IPS-18a (cell line): ENCODE data around the gene MAFG.

Experiments
- H3K27ac ChIP-seq: one replicate; pipeline ENCODE4 v1.5.1; 2013; ENCODE audit warnings: low read length
- H3K27me3 ChIP-seq: one replicate; pipeline ENCODE4 v1.6.1; 2013; ENCODE audit warnings: mild to moderate bottlenecking, low read length; ENCODE audit not compliant: control insufficient read depth, insufficient read depth
- H3K36me3 ChIP-seq: one replicate; pipeline ENCODE4 v1.6.1; 2013; ENCODE audit warnings: low read depth, low read length; ENCODE audit not compliant: control insufficient read depth
- H3K4me1 ChIP-seq: one replicate; pipeline ENCODE4 v1.6.1; 2013; ENCODE audit warnings: low read depth, low read length; ENCODE audit not compliant: control insufficient read depth
- H3K4me3 ChIP-seq: one replicate; pipeline ENCODE4 v1.5.1; 2013; ENCODE audit warnings: low read length
- H3K9ac ChIP-seq: one replicate; pipeline ENCODE4 v1.6.1; 2013; ENCODE audit warnings: mild to moderate bottlenecking, low read length, moderate library complexity
- H3K9me3 ChIP-seq: one replicate; pipeline ENCODE4 v1.6.1; 2013; ENCODE audit warnings: low read depth, low read length; ENCODE audit not compliant: control insufficient read depth

MAFG gene

DNA sequence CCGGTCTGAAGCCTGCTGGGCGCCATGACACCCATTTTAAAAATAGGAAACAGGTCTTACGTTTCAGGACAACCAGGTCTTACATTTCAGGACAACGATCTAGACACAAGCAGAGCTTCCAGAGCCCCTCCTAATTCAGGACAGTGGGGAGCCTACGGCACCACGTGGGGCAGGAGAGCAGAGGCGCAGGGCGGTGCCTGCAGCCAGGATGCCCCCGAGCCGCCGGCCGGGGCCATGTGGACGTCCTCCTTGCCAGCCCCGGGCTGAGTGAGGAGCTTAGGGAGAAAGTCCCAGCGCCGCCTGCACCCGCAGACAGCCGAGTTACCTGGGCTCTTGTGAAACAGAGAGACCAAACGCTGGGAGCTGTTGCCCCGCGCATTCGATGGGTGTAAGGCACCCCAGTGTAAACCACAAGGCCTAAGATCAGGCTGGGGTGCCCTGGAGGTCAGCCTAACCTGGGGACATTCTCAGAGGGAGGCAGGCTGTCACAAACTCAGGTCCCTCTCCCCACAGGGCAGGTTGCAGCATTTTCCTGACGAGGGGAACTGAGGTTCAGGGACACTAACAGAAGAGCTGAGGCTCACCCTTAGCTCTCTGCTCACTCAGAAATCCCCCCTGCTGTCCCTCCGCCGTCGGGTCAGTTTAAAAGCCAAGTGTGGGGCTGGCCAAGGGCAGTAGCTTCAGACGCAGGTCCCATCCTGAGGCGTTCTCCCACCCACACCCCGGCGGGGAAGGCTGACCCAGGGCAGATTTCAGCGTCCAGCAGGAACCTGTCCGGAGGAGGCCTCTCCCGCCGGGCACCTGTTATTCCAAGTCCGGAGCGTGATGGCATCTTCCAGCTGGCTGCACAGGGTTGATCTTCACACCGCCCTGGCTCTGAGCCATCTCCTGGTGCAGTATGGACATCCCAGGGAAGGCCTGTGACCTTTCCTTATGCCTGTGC, 35.2 kb upstream of the MAFG start:
- no peak overlapping the region for H3K9ac ChIP-seq
- H3K27me3 ChIP-seq: peaks cover 94% of the 10 kb centered on the region
- no peak overlapping the region for H3K4me3 ChIP-seq
- no peaks in the 10 kb centered on the region for H3K36me3 ChIP-seq
- H3K9me3 ChIP-seq: no peaks in the 10 kb centered on the region
- H3K27ac ChIP-seq: no peak overlapping the region
- peaks cover 10% of the 10 kb centered on the region for H3K4me1 ChIP-seq

DNA sequence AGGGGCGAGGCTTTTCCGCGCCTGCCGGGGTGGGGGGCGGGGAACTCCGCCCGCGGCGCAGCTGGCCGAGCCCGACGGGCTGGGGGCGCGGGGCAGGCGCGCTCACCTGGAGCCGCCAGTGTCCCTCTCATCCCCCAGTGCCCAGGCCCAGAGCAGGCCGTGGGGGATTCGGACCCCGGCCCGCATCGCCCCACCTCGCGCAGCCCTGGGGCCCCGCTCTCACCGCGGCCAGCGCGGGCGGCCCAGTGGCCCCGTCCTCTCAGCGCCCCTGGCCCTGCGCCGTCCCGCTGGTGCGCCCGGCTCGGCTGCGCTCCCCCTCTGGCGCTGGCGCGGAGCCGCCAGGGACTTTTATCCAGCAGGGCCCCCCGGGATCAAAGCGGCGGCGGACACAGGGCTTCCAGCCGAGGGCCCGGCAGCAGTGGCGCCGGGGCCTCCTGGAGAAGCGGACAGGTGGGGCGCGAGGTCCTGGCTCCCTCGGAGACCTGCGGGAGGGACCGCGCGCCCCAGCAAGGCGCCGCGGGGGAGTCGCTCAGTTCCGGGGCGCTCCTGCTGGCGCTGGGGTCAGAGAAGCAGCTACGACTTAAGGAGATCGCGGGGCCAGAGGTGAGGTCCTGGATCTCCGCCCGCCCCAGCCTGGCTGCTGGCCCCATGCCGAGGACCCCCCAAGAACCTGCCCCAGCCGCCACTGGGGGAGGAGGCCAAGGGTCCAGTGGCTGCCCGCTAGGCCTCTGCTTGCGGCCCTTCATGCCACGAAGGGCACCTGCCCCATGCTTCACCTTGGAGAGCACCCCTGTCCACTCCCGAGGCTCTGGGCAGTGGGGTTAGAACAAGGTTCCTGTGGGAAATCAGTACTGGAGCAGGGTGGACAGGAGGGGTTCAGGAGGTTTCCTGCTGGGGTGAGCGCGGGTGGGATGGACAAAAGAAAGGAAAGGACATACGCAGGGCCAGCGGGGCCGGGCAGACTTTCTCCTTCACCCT, 34.3 kb upstream of the MAFG start:
- Histone ChIP-seq H3K4me1 (peaks cover 3% of the 10 kb centered on the region), H3K27me3 (peaks cover 95% of the 10 kb centered on the region), H3K9me3 (no peaks in the 10 kb centered on the region), H3K4me3 (no peak overlapping the region), H3K27ac (no peak overlapping the region), H3K36me3 (no peaks in the 10 kb centered on the region), H3K9ac (no peak overlapping the region)

DNA sequence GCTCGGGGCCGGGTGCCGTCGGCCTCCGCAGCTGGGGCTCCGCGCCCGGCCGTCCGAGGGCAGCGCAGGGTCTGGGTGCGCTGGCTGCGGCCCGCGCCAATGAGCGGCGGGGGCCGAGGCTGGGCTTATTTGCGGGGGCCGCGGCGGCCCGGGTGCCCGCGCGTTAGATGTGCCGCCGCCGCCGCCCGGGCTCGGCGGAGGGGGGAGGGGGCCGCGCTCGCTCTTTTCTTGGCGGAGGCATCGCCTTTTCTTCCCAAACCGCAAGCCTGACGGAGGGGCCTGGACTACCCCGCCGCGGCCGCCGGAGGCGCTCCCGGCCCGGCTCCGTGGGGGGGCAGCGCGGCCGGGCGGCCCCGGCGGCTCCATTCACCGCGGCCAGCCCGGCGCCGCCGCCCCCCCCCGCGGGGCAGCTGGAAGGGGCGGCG, 33.6 kb upstream of the MAFG start, which contains the start of gene NOTUM:
TSS of gene NOTUM (minus strand) at position 101 of the 425 bp plus-strand sequence. CDS start 278 bp downstream, outside the sequence.
- Histone ChIP-seq H3K27me3 (peaks cover 92% of the 10 kb centered on the region), H3K9ac (no peak within 1 kb of the TSS), H3K27ac (no peak within 1 kb of the TSS), H3K4me1 (no peaks in the 10 kb centered on the region), H3K9me3 (no peaks in the 10 kb centered on the region), H3K36me3 (no peaks in the 10 kb centered on the region), H3K4me3 (no peak within 1 kb of the TSS)

DNA sequence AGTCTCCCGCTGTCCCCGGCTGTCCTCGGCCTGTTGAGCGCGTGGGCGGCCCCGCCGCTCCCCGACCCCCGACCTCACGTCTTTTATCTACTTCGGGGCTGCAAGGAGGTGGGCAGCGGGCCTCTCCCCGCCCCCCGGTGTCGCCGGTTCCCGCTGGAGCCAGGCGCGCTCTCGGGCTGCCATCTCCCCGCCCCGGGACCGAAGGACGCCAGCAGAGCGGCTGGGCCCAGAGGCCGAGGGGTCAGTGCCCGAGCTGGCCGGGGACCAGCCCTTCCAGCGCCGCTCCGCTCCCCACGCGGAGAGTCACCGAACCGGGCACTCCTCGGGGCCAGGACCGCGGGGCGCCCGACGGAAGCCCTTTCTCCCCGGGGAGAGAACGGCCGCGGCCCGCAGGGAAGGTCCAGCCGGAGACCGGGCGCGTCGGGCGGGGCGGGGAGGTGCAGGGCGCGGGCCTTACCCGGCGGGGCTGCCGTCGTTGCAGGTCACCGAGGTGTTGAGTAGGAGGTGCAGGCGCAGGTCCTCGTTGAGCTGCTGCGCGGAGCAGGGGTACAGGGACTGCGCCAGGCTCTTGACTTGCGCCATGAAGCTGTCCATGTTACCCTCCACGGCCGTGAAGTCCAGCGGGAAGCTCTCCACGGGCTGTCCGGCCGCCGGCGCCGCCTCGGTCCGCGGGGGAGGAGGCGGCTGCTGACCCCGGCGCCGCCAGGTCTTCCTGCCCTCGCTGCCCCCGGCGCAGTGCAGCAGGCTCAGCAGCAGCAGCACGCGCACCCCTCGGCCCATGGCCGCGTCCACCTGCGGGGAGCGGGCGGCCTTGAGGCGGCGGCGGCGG, 32.8 kb upstream of the MAFG start:
- no peaks in the 10 kb centered on the region for H3K9me3 ChIP-seq
- H3K9ac ChIP-seq: no peak overlapping the region
- no peak overlapping the region for H3K4me3 ChIP-seq
- no peaks in the 10 kb centered on the region for H3K36me3 ChIP-seq
- H3K27me3 ChIP-seq: peaks cover 88% of the 10 kb centered on the region
- no peak overlapping the region for H3K27ac ChIP-seq
- no peaks in the 10 kb centered on the region for H3K4me1 ChIP-seq

DNA sequence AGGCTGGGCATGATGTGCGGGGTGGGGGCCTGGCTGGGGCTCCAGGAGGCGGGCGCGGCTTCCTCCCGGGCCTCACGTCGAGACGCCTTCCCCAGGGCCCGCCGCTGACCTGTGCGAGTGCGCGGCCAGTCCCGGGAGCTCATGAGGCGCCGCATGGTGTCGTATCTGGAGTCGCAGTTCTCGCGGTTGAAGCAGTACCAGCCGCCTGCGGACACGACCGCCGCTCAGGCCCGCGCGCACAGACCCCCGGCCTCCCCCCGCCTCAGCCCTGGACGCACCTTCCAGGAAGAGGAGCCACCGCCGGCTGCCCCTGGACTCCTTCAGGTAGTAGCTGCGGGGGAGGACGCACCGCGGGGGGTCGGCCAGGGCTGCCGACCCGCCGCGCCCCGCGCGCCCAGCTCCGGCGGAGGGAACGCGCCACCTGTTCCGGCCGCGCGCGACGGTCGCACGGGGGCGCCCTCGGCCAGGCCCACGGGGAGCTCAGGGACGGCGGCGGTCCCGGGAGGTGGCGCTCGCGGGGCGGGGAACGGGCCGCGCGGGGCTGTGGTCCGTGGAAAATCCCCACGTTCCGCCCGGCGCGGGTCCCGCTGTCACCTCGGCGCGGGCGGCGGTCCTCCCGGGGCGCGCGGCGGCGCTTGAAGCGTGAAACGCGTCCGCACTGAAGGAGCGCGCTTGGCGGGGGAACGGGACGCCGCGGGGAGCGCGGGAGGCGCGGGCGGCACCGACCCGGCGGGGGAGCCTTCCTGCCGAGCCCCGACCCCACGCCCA, 32.0 kb upstream of the MAFG start:
- Histone ChIP-seq H3K4me3 (no peak overlapping the region), H3K4me1 (no peaks in the 10 kb centered on the region), H3K27me3 (peaks cover 81% of the 10 kb centered on the region), H3K27ac (no peak overlapping the region), H3K36me3 (no peaks in the 10 kb centered on the region), H3K9ac (no peak overlapping the region), H3K9me3 (no peaks in the 10 kb centered on the region)

DNA sequence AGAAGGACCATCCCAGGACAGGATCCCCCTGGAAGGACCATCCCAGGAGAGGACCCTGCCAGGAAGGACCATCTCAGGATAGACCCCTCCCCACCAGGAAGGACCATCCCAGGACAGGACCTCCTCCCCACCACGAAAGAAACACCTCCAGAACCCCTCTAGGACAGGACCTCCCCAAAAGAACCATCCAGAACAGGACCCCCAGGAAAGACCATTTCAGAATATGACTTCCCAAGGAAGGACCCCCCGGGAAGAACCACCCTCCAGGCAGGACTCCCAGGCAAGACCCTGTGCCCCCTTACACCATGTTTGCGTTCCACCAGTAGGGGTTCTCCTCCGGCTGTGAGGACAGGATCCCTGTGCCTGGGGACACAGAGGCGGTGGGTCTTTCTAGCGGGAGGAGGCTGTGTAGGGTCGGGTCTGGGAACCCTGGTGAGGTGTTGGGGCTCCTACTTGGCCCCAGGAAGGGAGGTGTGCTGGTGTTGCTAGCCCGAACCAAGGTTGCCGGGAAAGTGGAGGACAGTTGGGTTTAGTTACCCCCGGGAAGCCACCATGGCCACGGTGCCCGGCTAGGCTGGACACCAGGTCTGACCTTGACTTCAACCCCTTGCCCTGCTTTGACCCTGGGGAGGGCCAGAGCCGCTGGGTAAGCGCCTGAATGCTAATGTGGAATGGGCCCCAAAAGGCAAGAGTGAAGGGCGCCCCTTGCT, 31.3 kb upstream of the MAFG start:
- Histone ChIP-seq H3K36me3 (no peaks in the 10 kb centered on the region), H3K4me3 (no peak overlapping the region), H3K9me3 (no peaks in the 10 kb centered on the region), H3K27me3 (peaks cover 74% of the 10 kb centered on the region), H3K9ac (no peak overlapping the region), H3K27ac (no peak overlapping the region), H3K4me1 (no peaks in the 10 kb centered on the region)

DNA sequence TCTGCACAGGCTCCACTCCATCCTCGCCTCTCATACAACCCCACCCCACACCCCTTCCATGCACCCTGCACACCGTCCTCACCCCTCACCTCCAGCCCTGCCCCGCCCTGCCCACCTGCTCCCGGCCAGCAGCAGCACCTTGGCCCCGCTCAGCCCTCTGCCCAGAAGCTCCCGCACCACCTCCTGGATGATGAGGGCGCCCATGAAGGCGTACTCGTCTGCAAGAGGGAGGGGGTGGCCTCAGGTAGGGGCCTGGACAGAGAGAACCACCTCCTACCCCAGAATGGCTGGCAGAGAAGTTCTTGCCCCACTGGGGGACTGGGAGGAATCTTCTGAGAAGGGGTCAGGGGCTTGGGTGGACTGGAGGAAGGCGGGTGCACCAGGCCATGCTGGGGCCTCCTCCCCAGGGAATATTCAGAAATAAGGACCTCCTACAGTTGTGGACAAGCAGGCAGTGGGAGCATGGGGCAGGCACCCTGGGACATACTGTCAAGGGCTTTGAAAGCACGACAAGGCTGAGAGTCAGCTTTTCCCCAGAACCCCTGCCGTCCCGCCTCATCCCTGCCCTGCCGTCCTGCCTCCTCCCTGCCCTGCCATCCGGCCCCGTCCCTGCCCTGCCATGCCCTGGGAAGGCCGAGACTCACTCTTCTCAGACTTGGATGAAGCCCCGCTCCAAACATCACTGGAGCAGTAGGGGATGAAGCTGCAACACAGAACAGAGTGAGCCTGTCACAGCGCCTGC, 30.3 kb upstream of the MAFG start:
- H3K27ac ChIP-seq: no peak overlapping the region
- H3K4me3 ChIP-seq: no peak overlapping the region
- no peaks in the 10 kb centered on the region for H3K9me3 ChIP-seq
- H3K4me1 ChIP-seq: no peaks in the 10 kb centered on the region
- H3K9ac ChIP-seq: no peak overlapping the region
- H3K36me3 ChIP-seq: no peaks in the 10 kb centered on the region
- peaks cover 64% of the 10 kb centered on the region for H3K27me3 ChIP-seq

DNA sequence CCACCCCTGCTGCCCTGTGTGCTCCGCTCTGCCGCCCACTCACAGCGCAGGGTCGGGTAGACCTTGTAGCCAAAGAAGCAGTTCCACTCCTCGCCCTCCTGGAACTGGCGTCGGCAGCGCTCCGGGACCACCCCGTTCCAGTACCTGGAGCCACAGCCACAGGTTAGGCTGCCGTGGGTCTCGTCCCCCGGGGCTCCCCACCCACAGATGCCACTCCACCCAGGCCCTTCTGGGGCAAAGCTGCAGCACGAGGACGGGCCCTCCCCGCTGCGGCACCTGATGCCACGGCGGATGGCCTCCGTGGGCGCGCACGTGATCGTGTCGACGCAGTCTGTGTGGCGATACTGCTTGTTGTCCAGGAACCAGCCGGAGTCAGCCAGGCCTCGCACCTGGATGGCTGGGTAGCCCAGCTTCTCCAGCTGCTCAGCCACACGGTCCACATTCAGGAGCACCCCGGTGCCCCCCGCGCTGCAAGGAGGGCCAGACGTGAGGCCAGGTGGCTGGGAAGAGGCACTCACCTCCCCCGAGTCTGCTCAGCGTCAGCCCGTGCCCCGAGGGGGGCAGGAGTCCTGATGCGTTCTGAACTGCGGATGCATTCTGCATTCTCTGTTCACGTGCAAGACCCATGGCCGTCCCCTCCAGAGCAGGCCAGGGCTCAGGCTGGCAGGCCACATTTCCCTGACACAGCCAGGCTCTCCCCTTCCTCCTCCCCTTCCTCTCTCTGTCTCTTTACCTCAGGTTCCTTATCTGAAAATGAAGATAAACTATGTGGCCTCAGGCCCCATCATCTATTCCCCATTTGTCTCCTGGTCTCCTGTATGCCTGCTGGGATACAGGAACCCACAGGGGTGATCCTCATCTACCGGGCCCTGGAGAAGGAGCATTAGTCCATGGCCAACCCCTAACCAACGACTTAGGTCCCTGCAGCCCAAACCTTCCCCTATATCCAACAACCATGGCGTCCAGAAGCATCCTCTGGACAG, 29.4 kb upstream of the MAFG start:
- H3K9ac ChIP-seq: no peak overlapping the region
- H3K36me3 ChIP-seq: no peaks in the 10 kb centered on the region
- no peaks in the 10 kb centered on the region for H3K9me3 ChIP-seq
- H3K27me3 ChIP-seq: peaks cover 55% of the 10 kb centered on the region
- H3K27ac ChIP-seq: no peak overlapping the region
- no peak overlapping the region for H3K4me3 ChIP-seq
- H3K4me1 ChIP-seq: no peaks in the 10 kb centered on the region
